ENCODE data around the gene EFL1. TPM values are rescaled to one million over a fixed set of nuclear protein-coding genes. Genes with fewer than 3 reads are reported as not detected.
A peak's percentile ranks its signal among the peaks of the same experiment; 100 is the strongest.

Gene EFL1
- total RNA-seq, 1 experiment from 2014 or later: 17.2 TPM

- Histone ChIP-seq H3K79me2 (ENCODE audit: low read depth) (no peaks in the 10 kb centered on the region), H3K27me3 (ENCODE audit: insufficient read depth, low read depth) (no peaks in the 10 kb centered on the region), H3K4me3 (no peak overlapping the region), H3K4me1 (replicated peaks; ENCODE audit: insufficient read depth) (no peaks in the 10 kb centered on the region; the same call in 1 of the 2 replicates), H3K36me3 (ENCODE audit: low read depth) (no peaks in the 10 kb centered on the region), H4K20me1 (ENCODE audit: insufficient read depth) (no peaks in the 10 kb centered on the region), H3K9me2 (ENCODE audit: insufficient read depth) (no peaks in the 10 kb centered on the region), H2AFZ (no peak overlapping the region), H3K9me3 (ENCODE audit: insufficient read depth, low read depth) (no peaks in the 10 kb centered on the region), H3K27ac (no peak overlapping the region), H3K4me2 (no peak overlapping the region), H3F3A (ENCODE audit: insufficient read depth, low read depth) (no peaks in the 10 kb centered on the region)
- no peak for DNase-seq
- BruUV-seq (replicated peaks): no TSS peak
- ChIA-PET POLR2A (ENCODE audit: unreplicated experiment) (no interaction called here), CTCF (no interaction called here)
- TF ChIP-seq EZH2 (IDR thresholded peaks at IDR 0.05; ENCODE audit: low read depth) (no peak), CTCF (conservative IDR thresholded peaks at IDR 0.05) (no peak)
- intact Hi-C loops (cut with micrococcal nuclease; ENCODE audit: unreplicated experiment): no loop called here
These were observed 87.9 kb downstream of the EFL1 start for GRCh38 chr15:82174471-82175235.

GRCh38 chr15:82173108-82173507, 89.4 kb downstream of the EFL1 start:
- Histone ChIP-seq H3K27ac (no peak overlapping the region), H3K27me3 (ENCODE audit: insufficient read depth, low read depth) (no peaks in the 10 kb centered on the region), H3K9me2 (ENCODE audit: insufficient read depth) (no peaks in the 10 kb centered on the region), H3K4me3 (no peak overlapping the region), H3K9me3 (ENCODE audit: insufficient read depth, low read depth) (no peaks in the 10 kb centered on the region), H3K4me2 (no peak overlapping the region), H3F3A (ENCODE audit: insufficient read depth, low read depth) (no peaks in the 10 kb centered on the region), H3K4me1 (replicated peaks; ENCODE audit: insufficient read depth) (no peaks in the 10 kb centered on the region; the same call in 1 of the 2 replicates), H3K36me3 (ENCODE audit: low read depth) (no peaks in the 10 kb centered on the region), H2AFZ (no peak overlapping the region), H3K79me2 (ENCODE audit: low read depth) (no peaks in the 10 kb centered on the region), H4K20me1 (ENCODE audit: insufficient read depth) (no peaks in the 10 kb centered on the region)
- DNase-seq: no peak
- TF ChIP-seq CTCF (conservative IDR thresholded peaks at IDR 0.05) (no peak), EZH2 (IDR thresholded peaks at IDR 0.05; ENCODE audit: low read depth) (no peak)
- CTCF ChIA-PET: interaction anchor here (0.5 to 1.0 kb wide), 2 partner anchors 65 to 1256 kb away, joined by 4 to 6 read pairs; no protein-coding TSS in a partner anchor
- POLR2A ChIA-PET (ENCODE audit: unreplicated experiment): interaction anchor here (0.7 kb wide), 1 partner anchor 32 kb away, joined by 3 read pairs; no protein-coding TSS in a partner anchor
- no TSS peak for BruUV-seq (replicated peaks)
- intact Hi-C loops (cut with micrococcal nuclease; ENCODE audit: unreplicated experiment): no loop called here

- no peaks in the 10 kb centered on the region; the same call in 1 of the 2 replicates for H3K4me1 ChIP-seq (replicated peaks; ENCODE audit: insufficient read depth)
- no peak overlapping the region for H2AFZ ChIP-seq
- H3K27ac ChIP-seq: no peak overlapping the region
- H3K36me3 ChIP-seq (ENCODE audit: low read depth): no peaks in the 10 kb centered on the region
- no peaks in the 10 kb centered on the region for H3K79me2 ChIP-seq (ENCODE audit: low read depth)
- no peaks in the 10 kb centered on the region for H3F3A ChIP-seq (ENCODE audit: insufficient read depth, low read depth)
- intact Hi-C loops (cut with micrococcal nuclease; ENCODE audit: unreplicated experiment): no loop called here
- H3K4me3 ChIP-seq: no peak overlapping the region
- H3K9me3 ChIP-seq (ENCODE audit: insufficient read depth, low read depth): no peaks in the 10 kb centered on the region
- H3K9me2 ChIP-seq (ENCODE audit: insufficient read depth): no peaks in the 10 kb centered on the region
- H4K20me1 ChIP-seq (ENCODE audit: insufficient read depth): no peaks in the 10 kb centered on the region
- no TSS peak for BruUV-seq (replicated peaks)
- no peak overlapping the region for H3K4me2 ChIP-seq
- ChIA-PET POLR2A (ENCODE audit: unreplicated experiment) (no interaction called here), CTCF (interaction anchor here (0.5 kb wide), 1 partner anchor 1256 kb away, joined by 6 read pairs; no protein-coding TSS in a partner anchor)
- TF ChIP-seq CTCF (conservative IDR thresholded peaks at IDR 0.05) (no peak), EZH2 (IDR thresholded peaks at IDR 0.05; ENCODE audit: low read depth) (no peak)
- H3K27me3 ChIP-seq (ENCODE audit: insufficient read depth, low read depth): no peaks in the 10 kb centered on the region
- peak in 1 of 2 experiments; percentile 70 for DNase-seq
These were observed 90.0 kb downstream of the EFL1 start for GRCh38 chr15:82172506-82172905.
